Posterior cingulate gyrus (tissue), 11 donors: Measurements from ENCODE around the gene SLC1A5.

Experiments used
- DNase-seq, 10 donors: peaks; one replicate each; pipeline versions ENCODE4 v3.0.0 to v3.0.0-alpha.2; 2020 to 2021; ENCODE audit warnings: mixed read lengths in 3 of 10
- intact Hi-C: fragments of 100-400 bp; cut with DNase I; formaldehyde crosslinking; loops from one replicate; pipeline ENCODE4 v1.15.1; 2023

SLC1A5 gene

GRCh38 chr19:46745521-46746280 lies 42.7 kb downstream of the SLC1A5 start, which contains the start of gene FKRP:
Gene FKRP (plus strand): TSS chr19:46746057. CDS start chr19:46755451, 9,394 bp downstream.
- intact Hi-C loops = no loop called here
- peak in 3 of 10 donors; percentile 62 to 85 (median 76) for DNase-seq

GRCh38 chr19:46745030-46745429 lies 43.4 kb downstream of the SLC1A5 start:
- intact Hi-C loops = no loop called here
- no peak for DNase-seq

GRCh38 chr19:46744005-46744691 lies 44.2 kb downstream of the SLC1A5 start:
- intact Hi-C loops = no loop called here
- DNase-seq = no peak

GRCh38 chr19:46742926-46743480 lies 45.4 kb downstream of the SLC1A5 start:
- intact Hi-C loops = no loop called here

GRCh38 chr19:46741447-46741846 lies 46.9 kb downstream of the SLC1A5 start:
- peak in 5 of 10 donors; percentile 40 to 93 (median 87) for DNase-seq
- intact Hi-C loops = no loop called here

More at GRCh38 chr19:46742926-46743480, 45.4 kb downstream of the SLC1A5 start:
- no peak for DNase-seq

GRCh38 chr19:46739290-46739771 lies 49.1 kb downstream of the SLC1A5 start:
- peak in 9 of 10 donors; percentile 27 to 96 (median 78) for DNase-seq
- intact Hi-C loops = no loop called here

- intact Hi-C loops = no loop called here
- DNase-seq = peak in 2 of 10 donors; percentile 65 to 82
These were observed 50.6 kb downstream of the SLC1A5 start for GRCh38 chr19:46737761-46738171.

- DNase-seq = peak in 1 of 10 donors; percentile 43
- intact Hi-C loops = no loop called here
These were observed 51.1 kb downstream of the SLC1A5 start for GRCh38 chr19:46737298-46737654.

GRCh38 chr19:46736531-46737297 lies 51.7 kb downstream of the SLC1A5 start:
- DNase-seq = peak in 2 of 10 donors; percentile 70 to 76
- intact Hi-C loops = no loop called here

- intact Hi-C loops = no loop called here
- DNase-seq = no peak
These were observed 54.6 kb downstream of the SLC1A5 start for GRCh38 chr19:46733690-46734292.

GRCh38 chr19:46732966-46733689 lies 55.3 kb downstream of the SLC1A5 start:
- DNase-seq = no peak
- intact Hi-C loops = no loop called here

GRCh38 chr19:46732172-46732938 lies 56.0 kb downstream of the SLC1A5 start:
- peak in 1 of 10 donors; percentile 67 for DNase-seq
- intact Hi-C loops = no loop called here

- DNase-seq = peak in 4 of 10 donors; percentile 44 to 91 (median 70)
- intact Hi-C loops = no loop called here
These were observed 56.8 kb downstream of the SLC1A5 start for GRCh38 chr19:46731584-46731983.

GRCh38 chr19:46731007-46731501 lies 57.3 kb downstream of the SLC1A5 start:
- peak in 1 of 10 donors; percentile 23 for DNase-seq

GRCh38 chr19:46730595-46730994 lies 57.8 kb downstream of the SLC1A5 start:
- DNase-seq = no peak
- intact Hi-C loops = no loop called here

More at GRCh38 chr19:46731007-46731501, 57.3 kb downstream of the SLC1A5 start:
- intact Hi-C loops = no loop called here

GRCh38 chr19:46730187-46730586 lies 58.2 kb downstream of the SLC1A5 start:
- DNase-seq = no peak
- intact Hi-C loops = no loop called here

GRCh38 chr19:46729696-46730095 lies 58.7 kb downstream of the SLC1A5 start:
- intact Hi-C loops = no loop called here
- no peak for DNase-seq

GRCh38 chr19:46728693-46729339 lies 59.6 kb downstream of the SLC1A5 start:
- DNase-seq = peak in 9 of 10 donors; percentile 70 to 96 (median 80)
- intact Hi-C loops = no loop called here
